ENCODE measurements around the gene TIMELESS. TPM values are rescaled to one million over a fixed set of nuclear protein-coding genes. Genes with fewer than 3 reads are reported as not detected.

The TIMELESS gene
- total RNA-seq, 1 experiment from 2014 or later: 47.0 TPM

GRCh38 chr12:56487448-56488040 lies 38.3 kb upstream of the TIMELESS start (continued):
- no peak for TF ChIP-seq ZBTB33 (IDR thresholded peaks at IDR 0.05; ENCODE audit: extremely low read depth, insufficient replicate concordance, low read length)
- no peak for TF ChIP-seq TCF7L2 (IDR thresholded peaks at IDR 0.05; ENCODE audit: borderline replicate concordance, extremely low read depth, insufficient read depth, insufficient read length)
- TF ChIP-seq RAD21 (IDR thresholded peaks at IDR 0.05; ENCODE audit: low read depth): no peak
- no peak for TF ChIP-seq CBX3 (IDR thresholded peaks at IDR 0.05; ENCODE audit: low read depth)
- no peak for TF ChIP-seq ZFX (IDR thresholded peaks at IDR 0.05)
- no peak for TF ChIP-seq ELF1 (IDR thresholded peaks at IDR 0.05; ENCODE audit: borderline replicate concordance, low read depth)
- no peak for TF ChIP-seq ATF3 (IDR thresholded peaks at IDR 0.05)
- no peak for TF ChIP-seq SP1 (IDR thresholded peaks at IDR 0.05; ENCODE audit: low read depth)

DNA sequence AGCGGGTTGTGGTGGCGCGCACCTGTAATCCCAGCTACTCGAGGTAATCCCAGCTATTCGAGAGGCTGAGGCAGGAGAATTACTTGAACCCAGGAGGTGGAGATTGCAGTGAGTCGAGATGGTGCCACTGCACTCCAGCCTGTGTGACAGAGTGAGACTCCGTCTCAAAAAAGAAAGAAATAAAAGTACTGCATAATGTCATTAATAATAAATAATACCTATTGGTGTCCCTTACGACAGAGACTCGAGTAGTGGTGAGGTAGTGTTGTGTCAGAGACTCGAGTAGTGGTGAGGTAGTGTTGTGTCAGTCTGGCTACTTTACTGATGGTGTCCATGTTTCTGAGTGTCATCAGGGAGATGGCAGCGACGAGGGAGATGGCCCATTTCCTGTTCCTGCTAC lies 37.5 kb upstream of the TIMELESS start:
- no peaks in the 10 kb centered on the region for H3K9me3 ChIP-seq (ENCODE audit: control insufficient read depth in 1 of 2, insufficient read depth in 1 of 2, low read depth in 1 of 2, low read length in 2 of 2)
- intact Hi-C loops (cut with micrococcal nuclease): no loop called here
- H3K9ac ChIP-seq (ENCODE audit: low read length): no peak overlapping the region
- no peak overlapping the region for H3K4me2 ChIP-seq (ENCODE audit: low read length)
- H3K36me3 ChIP-seq (ENCODE audit: control insufficient read depth in 1 of 2, insufficient read depth in 2 of 2, low read length in 2 of 2): no peaks in the 10 kb centered on the region
- BruUV-seq (replicated peaks): no TSS peak
- H3K4me3 ChIP-seq (replicated peaks in 1 of 2; ENCODE audit: low read depth in 1 of 2, low read length in 2 of 2): no peak overlapping the region
- H2AFZ ChIP-seq (ENCODE audit: low read depth, low read length, poor library complexity, severe bottlenecking): no peak overlapping the region
- RAD21 ChIA-PET (ENCODE audit: low non-redundant PET in 1 of 2, low total read pairs in 2 of 2, uncharacterized antibody in 2 of 2, unreplicated experiment in 2 of 2): no interaction called here
- TF ChIP-seq SP1 (IDR thresholded peaks at IDR 0.05; ENCODE audit: low read depth) (no peak), SRF (IDR thresholded peaks at IDR 0.05; ENCODE audit: low read depth) (no peak)
- H3K27ac ChIP-seq (ENCODE audit: low read depth, low read length): no peak overlapping the region
- no peaks in the 10 kb centered on the region for H4K20me1 ChIP-seq (ENCODE audit: insufficient read depth)
- no peaks in the 10 kb centered on the region for H3K79me2 ChIP-seq (ENCODE audit: insufficient read depth, low read length)
- CTCF ChIA-PET: no interaction called here
- H3K27me3 ChIP-seq (ENCODE audit: insufficient read depth, low read length): peaks cover 6% of the 10 kb centered on the region; the same call in 1 of the 2 replicates
- H3K4me1 ChIP-seq (ENCODE audit: control insufficient read depth in 1 of 2, insufficient read depth in 2 of 2, low read length in 2 of 2): no peaks in the 10 kb centered on the region
- ATAC-seq (no peak), DNase-seq (ENCODE audit: low read depth, low spot score) (no peak)
- POLR2A ChIA-PET: no interaction called here
- no peaks in the 10 kb centered on the region for H3K9me2 ChIP-seq (ENCODE audit: insufficient read depth)

Data from HCT116 (cell line).